HG03520 (cell line): ENCODE measurements around the gene OSBPL7.
"Not testable (repeated sequence)": the region's sequence is repeated elsewhere in the genome, so short reads cannot be mapped to it uniquely, and the experiment has no call there.

Experiments used
- ATAC-seq: cut with Tn5 transposase; IDR thresholded peaks from one replicate; pipeline ENCODE4 v1.9.1; 2021; ENCODE audit warnings: mild to moderate bottlenecking, moderate library complexity; ENCODE audit not compliant: unreplicated experiment

Gene OSBPL7

GRCh38 chr17:47774987-47775580 is 46.5 kb downstream of the OSBPL7 start:
- no peak for ATAC-seq

DNA sequence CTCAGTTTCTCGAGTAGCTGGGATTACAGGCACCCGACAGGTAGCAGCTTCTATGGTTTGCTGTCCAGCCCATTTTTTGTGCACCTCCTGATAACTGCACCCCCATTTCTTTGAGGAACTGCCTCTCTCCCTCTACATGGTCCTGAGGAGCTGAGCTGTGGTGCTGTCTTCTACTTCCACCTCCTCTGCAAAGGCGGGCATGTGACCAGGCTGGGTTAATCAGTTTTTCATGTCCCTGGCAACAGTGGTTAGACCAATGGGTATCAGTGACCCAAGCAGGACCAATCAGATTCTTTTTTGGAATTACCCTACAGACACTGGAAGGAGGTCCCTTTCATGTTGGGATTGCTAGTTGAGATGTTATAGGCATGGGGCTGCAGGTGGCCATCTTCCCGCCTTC is 47.3 kb downstream of the OSBPL7 start:
- no peak for ATAC-seq

DNA sequence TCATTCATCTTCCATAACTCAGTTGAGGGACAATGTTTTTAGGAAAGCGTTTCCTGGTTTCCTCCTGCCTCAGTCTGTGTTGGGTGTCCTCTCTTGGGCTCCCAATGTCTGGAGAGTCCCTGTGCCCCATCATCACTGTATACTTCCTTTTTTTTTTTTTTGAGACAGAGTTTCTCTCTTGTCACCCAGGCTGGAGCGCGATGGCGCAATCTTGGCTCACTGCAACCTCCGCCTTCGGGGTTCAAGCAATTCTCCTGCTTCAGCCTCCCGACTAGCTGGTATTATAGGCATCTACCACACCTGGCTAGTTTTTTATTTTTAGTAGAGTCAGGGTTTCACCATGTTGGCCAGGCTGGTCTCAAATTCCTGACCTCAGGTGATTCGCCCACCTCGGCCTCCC is 47.9 kb downstream of the OSBPL7 start:
- ATAC-seq: not testable (repeated sequence)

GRCh38 chr17:47763913-47764582 is 57.5 kb downstream of the OSBPL7 start:
- ATAC-seq: no peak

DNA sequence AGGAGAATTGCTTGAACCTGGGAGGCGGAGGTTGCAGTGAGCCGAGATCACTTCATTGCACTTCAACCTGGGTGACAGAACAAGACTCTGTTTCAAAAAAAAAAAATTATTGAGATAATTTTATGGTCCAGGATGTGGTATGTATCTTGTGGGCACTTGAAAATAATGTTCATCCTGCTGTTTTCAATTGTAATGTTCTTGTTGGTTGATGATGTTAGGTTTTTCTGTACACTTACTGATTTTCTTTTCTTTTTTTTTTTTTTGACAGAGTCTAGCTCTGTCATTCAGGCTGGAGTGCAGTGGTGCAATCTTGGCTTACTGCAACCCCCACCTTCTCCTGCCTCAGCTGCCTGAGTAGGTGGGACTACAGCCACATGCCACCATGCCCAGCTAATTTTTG is 58.9 kb downstream of the OSBPL7 start:
- ATAC-seq: no peak

DNA sequence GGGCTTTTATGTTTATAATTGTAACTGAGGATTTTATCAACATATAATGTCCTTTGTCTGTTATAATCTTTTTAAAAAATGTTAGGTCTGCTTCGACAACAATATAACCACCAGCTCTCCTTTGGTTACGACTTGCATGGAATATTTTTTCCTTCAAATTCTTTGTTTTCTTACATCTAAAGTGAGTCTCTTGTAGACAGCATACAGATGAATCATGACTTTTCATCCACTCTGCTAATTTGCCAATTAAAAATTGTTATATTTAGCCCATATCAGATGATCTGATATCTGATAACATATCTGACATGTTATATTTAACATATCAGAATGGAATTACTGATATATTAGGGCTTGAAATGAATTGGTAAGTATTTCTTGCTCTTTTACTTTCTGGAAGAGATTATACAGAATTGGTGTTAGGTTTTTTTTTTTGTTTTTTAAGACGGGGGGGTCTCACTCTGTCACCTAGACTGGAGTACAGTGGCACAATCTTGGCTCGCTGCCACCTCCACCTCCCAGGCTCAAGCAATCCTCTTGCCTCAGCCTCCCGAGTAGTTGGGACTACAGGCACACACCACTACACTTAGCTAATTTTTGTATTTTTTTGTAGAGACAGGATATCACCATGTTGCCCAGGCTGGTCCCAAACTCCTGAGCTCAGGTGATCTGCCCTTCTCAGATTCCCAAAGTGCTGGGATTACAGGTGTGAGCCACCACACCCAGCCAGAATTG is 61.0 kb downstream of the OSBPL7 start:
- no peak for ATAC-seq

DNA sequence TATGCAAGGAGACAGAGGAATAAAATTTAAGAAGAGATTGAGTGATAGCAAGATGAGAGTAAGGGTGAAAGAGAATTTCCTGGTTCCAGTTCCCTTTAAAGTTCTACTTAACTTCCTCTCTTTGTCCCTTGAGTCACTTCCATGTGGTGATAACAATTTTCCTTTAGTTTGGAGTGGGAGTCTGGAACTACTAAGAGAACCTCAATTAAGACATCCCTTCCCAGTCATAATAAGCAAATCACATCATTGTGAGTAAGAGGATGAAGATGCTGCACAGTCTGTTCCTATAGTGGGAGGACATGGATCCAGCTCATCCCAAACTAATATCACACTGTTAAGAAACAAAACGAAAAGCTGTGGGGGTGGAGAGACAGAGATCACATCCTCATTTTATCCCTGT is 64.2 kb downstream of the OSBPL7 start:
- no peak for ATAC-seq
